Ovary (tissue), 9 donors: ENCODE data around the gene ESYT2. TPM values are rescaled to one million over a fixed set of nuclear protein-coding genes. Genes with fewer than 3 reads are reported as not detected.

Experiments used
- DNase-seq, 5 donors: peaks; one replicate each; pipeline ENCODE4 v3.0.0-alpha.2; 2019 to 2020
- H3K27ac ChIP-seq, 2 donors: fragments of 200-600 bp; one replicate each; pipeline versions ENCODE4 v1.5.1 to v1.8.0; 2019 to 2022
- H3K27me3 ChIP-seq: fragments of 200-600 bp; one replicate; pipeline ENCODE4 v1.8.0; 2022
- H3K36me3 ChIP-seq: fragments of 200-600 bp; sonication (generic); one replicate; pipeline ENCODE4 v1.5.1; 2019
- H3K4me1 ChIP-seq: one replicate; pipeline ENCODE4 v1.8.1; 2013; ENCODE audit warnings: mild to moderate bottlenecking, moderate library complexity; ENCODE audit not compliant: insufficient read depth
- H3K4me3 ChIP-seq: fragments of 200-600 bp; sonication (generic); one replicate; pipeline ENCODE4 v1.5.1; 2017
- H3K9me3 ChIP-seq, 2 donors: fragments of 200-600 bp in 1 of 2; sonication (generic) in 1 of 2; one replicate each; pipeline versions ENCODE4 v1.5.1 to v1.8.1; 2013 to 2019; ENCODE audit warnings: mild to moderate bottlenecking in 1 of 2, moderate library complexity in 1 of 2
- EP300 ChIP-seq: sonication (generic); formaldehyde crosslinking; IDR thresholded peaks from one replicate; pipeline ENCODE4 v1.6.1; 2017; ENCODE audit warnings: antibody characterized with exemption
- POLR2A ChIP-seq: fragments of 450-650 bp; IDR thresholded peaks from one replicate; pipeline ENCODE4 v1.6.1; 2017; ENCODE audit warnings: antibody characterized with exemption, mild to moderate bottlenecking, moderate library complexity
- WGBS, 3 donors: extraction: QIAGEN DNeasy Blood & Tissue Kit in 1 of 3; methylation state at CpG; one replicate each; pipeline versions ENCODE4 v1.1.5 to v1.1.7; 2013 to 2017; 5-methylcytosine and 5-hydroxymethylcytosine counted together
- intact Hi-C, 4 donors: fragments of 100-400 bp; cut with DNase I; formaldehyde crosslinking; loops; one replicate each; pipeline versions ENCODE4 v1.11.0 to v1.15.1; 2022 to 2023
- polyA plus RNA-seq, 2 donors: library from polyadenylated mRNA; stranded (reverse); fragments of 200-250 nt in 1 of 2; fragments of 350-450 nt in 1 of 2; fragmentation: Illumina TruSeq in 1 of 2; extraction: RNeasy Lipid Tissue Mini Kit (QIAGEN cat#74804) in 1 of 2; gene quantifications; one replicate each; pipeline ENCODE4 v1.2.3, GENCODE V29; 2013 to 2014
- total RNA-seq, 7 donors: library from RNA; depleted of rRNA in 2 of 7; stranded (reverse); fragments of >200 nt in 2 of 7; fragmentation: NEBNext Ultra II Directional in 3 of 7; extraction: Animal tissue kit (Norgen Biotek cat#: 25700) in 3 of 7; gene quantifications; one replicate each; pipeline versions ENCODE4 v1.1.0 to v1.2.4, GENCODE V29; 2016 to 2023
- TF ChIP-seq, protein P1 (sequence below), 3 donors: fragments of 450-650 bp in 2 of 3; fragments of 200-600 bp in 1 of 3; IDR thresholded peaks; one replicate each; pipeline versions ENCODE4 v1.5.1 to v1.8.0; 2016 to 2022; ENCODE audit warnings: antibody characterized with exemption in 3 of 3, mild to moderate bottlenecking in 1 of 3
- donor health status: DM: no; HTN: no; CAD: no; lungs with moderate emphysema.
- donor health status: DM: no; HTN: no; CAD: no.
- donor health status: Bipolar disorder and iron deficiency.
- donor health status: DM: yes; HTN: yes; CAD: no.
- donor health status: DM: no; HTN: no; CAD: no.
- donor health status: DM: yes; HTN: yes; CAD: no.

Gene ESYT2
- total and polyA plus RNA-seq, 9 donors: 42.7 to 147 (median 91.6) TPM

- H3K27me3 ChIP-seq: no peaks in the 10 kb centered on the region
- no peaks in the 10 kb centered on the region for H3K9me3 ChIP-seq
- H3K36me3 ChIP-seq: no peaks in the 10 kb centered on the region
- H3K4me1 ChIP-seq: peaks cover 3% of the 10 kb centered on the region
- no peak overlapping the region for H3K27ac ChIP-seq
- intact Hi-C loops: loop anchor here in 1 of 4 donors (10.0 kb wide), 1 partner anchor 81 kb away; no protein-coding TSS in a partner anchor
- 92 to 98% (median 95%) methylated on average over 19 of the region's 19 CpGs for WGBS, 3 donors
- no peak overlapping the region for H3K4me3 ChIP-seq
- DNase-seq: no peak
- TF ChIP-seq EP300: no peak
- TF ChIP-seq POLR2A: no peak
- TF ChIP-seq, protein P1, sequence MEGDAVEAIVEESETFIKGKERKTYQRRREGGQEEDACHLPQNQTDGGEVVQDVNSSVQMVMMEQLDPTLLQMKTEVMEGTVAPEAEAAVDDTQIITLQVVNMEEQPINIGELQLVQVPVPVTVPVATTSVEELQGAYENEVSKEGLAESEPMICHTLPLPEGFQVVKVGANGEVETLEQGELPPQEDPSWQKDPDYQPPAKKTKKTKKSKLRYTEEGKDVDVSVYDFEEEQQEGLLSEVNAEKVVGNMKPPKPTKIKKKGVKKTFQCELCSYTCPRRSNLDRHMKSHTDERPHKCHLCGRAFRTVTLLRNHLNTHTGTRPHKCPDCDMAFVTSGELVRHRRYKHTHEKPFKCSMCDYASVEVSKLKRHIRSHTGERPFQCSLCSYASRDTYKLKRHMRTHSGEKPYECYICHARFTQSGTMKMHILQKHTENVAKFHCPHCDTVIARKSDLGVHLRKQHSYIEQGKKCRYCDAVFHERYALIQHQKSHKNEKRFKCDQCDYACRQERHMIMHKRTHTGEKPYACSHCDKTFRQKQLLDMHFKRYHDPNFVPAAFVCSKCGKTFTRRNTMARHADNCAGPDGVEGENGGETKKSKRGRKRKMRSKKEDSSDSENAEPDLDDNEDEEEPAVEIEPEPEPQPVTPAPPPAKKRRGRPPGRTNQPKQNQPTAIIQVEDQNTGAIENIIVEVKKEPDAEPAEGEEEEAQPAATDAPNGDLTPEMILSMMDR (IDR thresholded peaks at IDR 0.05): no peak
These were observed 95.4 kb downstream of the ESYT2 start for GRCh38 chr7:158733775-158734494.

DNA sequence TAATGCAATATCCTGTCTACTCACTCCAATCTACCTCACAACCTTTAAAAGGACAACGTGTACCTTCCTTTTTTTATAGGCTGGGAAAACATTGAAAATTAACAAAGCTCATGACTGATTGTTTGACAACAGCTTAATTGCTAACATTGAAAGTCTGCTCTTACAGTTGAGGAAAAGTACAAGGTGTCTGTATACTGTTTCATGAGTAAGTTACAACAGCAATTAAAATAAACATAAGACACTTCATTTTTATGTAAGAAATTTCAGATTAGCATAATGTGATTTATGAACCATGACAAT is 96.1 kb downstream of the ESYT2 start:
- Histone ChIP-seq H3K9me3 (no peaks in the 10 kb centered on the region), H3K4me1 (peaks cover 3% of the 10 kb centered on the region), H3K27me3 (no peaks in the 10 kb centered on the region), H3K4me3 (no peak overlapping the region), H3K36me3 (no peaks in the 10 kb centered on the region), H3K27ac (no peak overlapping the region)
- no peak for DNase-seq
- TF ChIP-seq, protein P1 (IDR thresholded peaks at IDR 0.05): no peak
- TF ChIP-seq EP300: no peak
- TF ChIP-seq POLR2A: no peak
- intact Hi-C loops: loop anchor here in 1 of 4 donors (10.0 kb wide), 1 partner anchor 82 kb away; no protein-coding TSS in a partner anchor
- 84 to 89% (median 87%) methylated on average over 1 of the region's 1 CpG for WGBS, 3 donors

DNA sequence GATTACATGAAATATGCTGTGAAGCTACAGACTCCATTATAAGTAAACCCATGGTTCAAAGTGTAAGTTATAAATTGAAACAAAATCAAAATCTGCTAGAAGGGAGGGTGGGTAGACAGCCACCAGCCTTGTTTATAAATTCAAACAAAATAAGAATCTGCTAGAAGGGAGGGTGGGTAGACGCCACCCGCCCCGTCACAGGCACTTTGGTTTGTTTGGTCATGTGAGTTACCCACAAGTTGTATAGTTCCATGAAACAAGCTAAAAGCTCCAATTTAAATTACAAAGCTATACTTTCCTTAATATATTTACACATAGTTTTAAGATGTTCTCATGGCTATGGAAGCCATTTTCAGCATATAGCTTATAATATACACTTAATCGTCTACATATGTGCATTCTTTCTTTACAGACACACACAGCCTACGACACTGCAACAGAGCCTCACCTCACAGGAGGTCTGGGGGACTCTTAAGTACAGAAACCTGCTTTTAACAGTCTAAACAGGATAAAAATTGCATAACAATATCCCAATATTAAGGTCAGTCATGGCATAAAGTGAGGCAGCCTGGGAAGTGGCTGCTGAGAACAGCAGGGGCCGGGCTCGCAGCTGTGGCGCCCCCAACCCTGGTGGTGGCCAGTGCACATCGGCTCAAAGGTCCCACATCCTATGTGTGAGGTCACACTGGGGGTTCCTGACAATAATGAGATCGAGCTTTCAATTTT is 96.7 kb downstream of the ESYT2 start:
- no peak overlapping the region for H3K4me3 ChIP-seq
- no peaks in the 10 kb centered on the region for H3K27me3 ChIP-seq
- TF ChIP-seq EP300: no peak
- TF ChIP-seq POLR2A: no peak
- TF ChIP-seq, protein P1 (IDR thresholded peaks at IDR 0.05): no peak
- 86 to 90% (median 87%) methylated on average over 10 of the region's 10 CpGs for WGBS, 3 donors
- no peaks in the 10 kb centered on the region for H3K36me3 ChIP-seq
- no peaks in the 10 kb centered on the region for H3K9me3 ChIP-seq
- peaks cover 3% of the 10 kb centered on the region for H3K4me1 ChIP-seq
- H3K27ac ChIP-seq: no peak overlapping the region
- intact Hi-C loops: loop anchor here in 1 of 4 donors (10.0 kb wide), 1 partner anchor 82 kb away; no protein-coding TSS in a partner anchor
- no peak for DNase-seq

DNA sequence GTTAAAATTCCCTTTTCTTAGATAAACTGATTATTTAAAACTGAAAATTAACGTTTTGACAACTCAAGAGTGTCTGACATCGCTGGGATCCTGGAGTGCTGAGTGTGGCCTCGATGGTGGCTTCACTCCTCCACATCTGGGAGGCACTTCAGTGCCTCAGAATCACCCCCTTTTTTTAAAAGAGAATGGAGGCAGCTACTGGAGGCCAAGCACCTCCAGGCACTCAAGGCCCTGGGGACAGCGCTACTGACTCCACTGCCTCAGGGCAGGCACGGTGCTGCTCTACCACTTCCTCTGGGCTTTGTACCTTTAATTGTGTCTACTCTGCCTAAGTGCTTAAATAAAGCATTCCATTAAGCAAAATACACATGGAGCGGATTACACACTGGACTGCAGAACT is 97.5 kb downstream of the ESYT2 start:
- Histone ChIP-seq H3K36me3 (no peaks in the 10 kb centered on the region), H3K27ac (no peak overlapping the region), H3K27me3 (no peaks in the 10 kb centered on the region), H3K9me3 (no peaks in the 10 kb centered on the region), H3K4me1 (peaks cover 3% of the 10 kb centered on the region), H3K4me3 (no peak overlapping the region)
- TF ChIP-seq, protein P1 (IDR thresholded peaks at IDR 0.05): no peak
- TF ChIP-seq EP300: no peak
- no peak for TF ChIP-seq POLR2A
- no peak for DNase-seq
- 80 to 94% (median 91%) methylated on average over 6 of the region's 6 CpGs for WGBS, 3 donors
- intact Hi-C loops: loop anchor here in 1 of 4 donors (10.0 kb wide), 1 partner anchor 83 kb away; no protein-coding TSS in a partner anchor
